ENCODE results near the gene C1QTNF5.
A peak's percentile ranks its signal among the peaks of the same experiment; 100 is the strongest.

The C1QTNF5 gene

GRCh38 chr11:119318240-119319135 is 22.2 kb downstream of the C1QTNF5 start:
- peak; percentile 73 for DNase-seq (ENCODE audit: low spot score)

GRCh38 chr11:119317592-119318239 is 23.0 kb downstream of the C1QTNF5 start:
- DNase-seq (ENCODE audit: low spot score) = no peak

- peak; percentile 50 for DNase-seq (ENCODE audit: low spot score)
Measured at GRCh38 chr11:119316729-119317591, 23.7 kb downstream of the C1QTNF5 start, which contains the start of gene MCAM. Gene MCAM, minus strand, starts transcription at chr11:119317130. Its CDS starts 29 bp downstream, at chr11:119317101.

DNA sequence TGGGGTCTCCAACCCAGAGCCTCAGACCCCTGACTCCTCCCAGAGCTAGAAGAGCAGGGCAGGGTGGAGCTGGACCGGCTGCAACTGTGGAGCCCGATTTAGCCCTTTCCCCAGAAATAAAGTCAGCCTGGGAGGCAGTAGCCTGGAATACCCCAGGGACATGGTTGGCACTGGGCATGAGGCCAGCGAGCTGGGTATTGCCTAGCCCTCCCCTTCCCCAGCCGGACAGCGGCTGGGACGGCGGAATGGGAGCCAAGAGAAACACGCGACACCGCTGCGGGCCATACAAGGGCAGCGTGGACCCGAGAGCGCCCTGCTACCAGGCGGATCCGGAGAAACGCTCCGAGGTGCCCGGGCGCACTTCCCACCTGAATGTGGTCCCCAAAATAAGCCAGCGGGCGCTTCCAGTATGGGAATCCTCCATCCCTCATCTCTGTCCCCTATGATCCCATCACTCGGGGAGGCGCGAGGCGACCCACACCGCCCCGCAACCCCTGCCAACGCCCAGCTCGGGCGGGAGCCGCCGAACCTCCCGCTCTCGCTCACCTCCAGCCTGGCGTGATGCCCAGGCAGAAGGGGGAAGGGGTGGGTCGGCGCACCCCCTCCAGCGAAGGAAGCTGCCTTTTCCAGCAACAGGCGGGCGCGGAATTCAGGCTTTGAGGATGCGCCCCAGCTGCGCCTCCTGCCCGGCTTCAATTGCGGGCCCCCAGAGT is 24.5 kb downstream of the C1QTNF5 start:
- no peak for DNase-seq (ENCODE audit: low spot score)

GRCh38 chr11:119315131-119316015 is 25.3 kb downstream of the C1QTNF5 start:
- no peak for DNase-seq (ENCODE audit: low spot score)

DNA sequence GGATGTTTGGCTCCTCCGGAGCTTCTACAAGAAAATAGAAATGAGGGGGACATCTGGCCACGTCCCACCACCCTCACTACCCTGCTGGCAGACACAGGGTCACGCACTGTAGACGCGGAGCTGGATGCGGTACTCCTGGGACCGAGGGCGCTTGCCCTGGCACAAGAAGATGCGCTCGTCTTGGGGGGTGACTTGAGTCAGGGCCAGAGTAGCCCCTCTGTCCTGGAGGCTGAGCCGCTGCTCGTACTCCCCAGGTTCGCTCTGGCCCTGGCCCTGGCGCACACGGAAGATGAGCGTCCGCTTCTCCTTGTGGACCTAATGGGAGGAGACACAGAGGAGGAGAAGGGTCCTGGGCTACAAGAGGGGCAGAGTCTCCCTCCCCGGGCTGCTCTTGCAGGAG is 26.0 kb downstream of the C1QTNF5 start:
- no peak for DNase-seq (ENCODE audit: low spot score)

DNA sequence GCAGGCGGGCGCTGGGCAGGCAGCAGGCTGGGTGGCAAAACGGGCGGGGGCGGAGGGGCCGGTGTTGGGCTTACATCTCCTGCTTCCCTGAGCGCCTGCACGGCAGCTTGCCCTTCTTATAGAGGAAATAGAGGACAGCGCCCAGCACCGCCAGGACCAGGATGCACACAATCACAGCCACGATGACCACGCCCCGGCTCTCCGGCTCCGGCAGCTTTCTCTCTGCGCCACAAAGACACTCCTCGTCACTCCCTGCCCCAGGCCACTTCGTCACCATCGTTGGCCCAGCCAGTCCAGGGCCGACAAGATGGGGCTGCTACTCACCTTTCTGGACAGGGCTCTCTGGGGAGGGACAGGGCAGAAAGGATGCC is 30.0 kb downstream of the C1QTNF5 start:
- no peak for DNase-seq (ENCODE audit: low spot score)

DNA sequence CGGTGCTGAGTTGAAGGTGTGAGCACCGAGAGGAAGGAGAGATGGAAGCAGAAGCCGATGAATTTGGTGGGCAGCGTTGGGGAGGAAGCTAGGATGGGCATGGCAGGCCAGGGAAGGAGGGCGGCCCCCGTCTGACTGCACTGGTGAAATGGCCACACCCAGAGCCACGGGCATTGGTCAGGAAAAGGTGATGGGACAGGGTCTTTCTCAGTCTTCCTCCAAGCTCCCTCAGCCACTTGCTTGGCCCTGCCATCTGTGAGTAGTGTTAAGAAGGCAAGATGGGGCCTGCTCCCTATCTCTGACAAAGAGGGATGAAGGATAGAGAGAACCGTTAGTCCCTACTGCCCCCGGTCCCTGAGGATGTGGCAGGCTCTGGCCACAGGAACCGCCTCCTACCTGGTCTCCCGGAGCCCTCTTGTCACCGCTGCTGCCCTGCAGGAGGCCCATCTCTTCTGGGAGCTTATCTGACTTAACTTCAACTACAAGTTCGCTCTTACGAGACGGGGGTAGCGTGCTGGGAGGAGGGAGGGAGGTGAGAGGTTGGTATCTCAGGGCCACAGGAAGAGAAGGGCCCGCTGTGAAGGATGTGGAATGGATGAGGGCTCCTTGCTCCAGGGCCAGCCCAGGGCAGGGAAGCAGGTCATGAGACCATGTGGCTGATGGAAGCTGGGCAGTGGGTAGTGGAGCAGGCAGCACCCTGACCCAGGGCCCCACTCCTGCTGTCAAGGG is 30.6 kb downstream of the C1QTNF5 start:
- DNase-seq (ENCODE audit: low spot score) = no peak

DNA sequence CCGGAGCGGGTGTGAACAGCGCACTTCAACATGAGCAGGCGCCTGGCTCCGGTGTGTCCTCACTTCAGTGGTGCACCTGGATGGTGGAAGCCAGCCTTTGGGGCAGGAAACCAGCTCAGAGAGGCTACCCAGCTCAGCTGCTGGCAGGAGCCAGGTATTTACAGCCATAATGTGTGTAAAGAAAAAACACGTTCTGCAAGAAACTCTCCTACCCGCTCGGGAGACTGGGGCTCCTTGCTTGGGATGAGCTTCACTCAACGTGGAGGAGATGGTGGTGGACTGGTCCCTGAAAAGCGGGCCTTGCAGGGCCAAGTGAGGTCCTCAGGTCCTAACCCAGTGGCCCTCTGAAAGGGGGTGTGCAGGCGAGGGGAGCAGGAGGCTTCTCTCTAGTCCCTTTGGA is 31.3 kb downstream of the C1QTNF5 start:
- no peak for DNase-seq (ENCODE audit: low spot score)

GRCh38 chr11:119307974-119308373 is 32.7 kb downstream of the C1QTNF5 start:
- DNase-seq (ENCODE audit: low spot score) = no peak

DNA sequence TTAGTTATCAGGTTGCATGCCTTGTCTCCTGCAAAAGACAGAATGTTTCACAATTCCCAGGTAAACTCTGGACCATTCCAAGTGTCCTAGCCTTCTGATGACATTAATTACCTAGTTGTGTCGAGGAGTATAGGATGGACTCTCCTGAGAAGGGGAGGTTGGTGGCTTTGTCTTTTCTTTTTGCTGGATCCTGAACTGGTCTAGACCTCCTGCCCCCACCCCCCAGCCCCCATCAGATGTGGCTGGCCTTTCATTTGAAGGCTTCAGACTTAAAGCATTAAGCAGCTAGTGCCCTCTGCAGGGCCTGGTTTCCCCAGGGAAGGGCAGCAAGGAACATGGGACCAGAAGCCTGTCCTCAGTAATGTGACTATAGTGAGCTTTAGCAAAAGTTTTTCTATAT is 33.5 kb downstream of the C1QTNF5 start:
- DNase-seq (ENCODE audit: low spot score) = no peak

- DNase-seq (ENCODE audit: low spot score) = no peak
Measured at GRCh38 chr11:119306373-119306890, 34.3 kb downstream of the C1QTNF5 start.

- DNase-seq (ENCODE audit: low spot score) = no peak
Measured at GRCh38 chr11:119305556-119306372, 34.9 kb downstream of the C1QTNF5 start.

DNA sequence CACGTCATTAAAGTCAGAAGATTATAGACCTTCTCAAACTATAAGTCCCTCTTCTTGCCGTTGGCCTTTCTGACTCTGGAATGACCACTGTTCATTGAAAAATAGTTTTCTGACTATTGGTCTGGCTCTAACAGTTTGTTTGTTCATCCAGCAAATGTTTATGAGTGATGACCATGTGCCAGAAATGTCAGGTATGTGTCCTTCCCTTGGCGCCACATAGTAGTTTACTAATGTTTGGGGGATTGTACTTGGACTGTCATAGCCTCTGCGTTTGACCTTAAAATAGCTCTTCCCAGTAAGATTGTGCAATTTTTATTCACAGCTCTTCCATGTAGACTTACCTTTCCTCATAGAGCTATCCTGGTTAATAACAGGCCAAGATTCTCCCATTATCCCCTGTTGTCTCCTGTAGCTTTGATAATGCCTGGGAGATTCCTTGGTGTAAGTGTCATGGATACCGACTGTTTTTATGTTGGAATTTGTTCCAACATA is 37.4 kb downstream of the C1QTNF5 start:
- no peak for DNase-seq (ENCODE audit: low spot score)

GRCh38 chr11:119300198-119300964 is 40.3 kb downstream of the C1QTNF5 start:
- no peak for DNase-seq (ENCODE audit: low spot score)

GRCh38 chr11:119299416-119299815 is 41.3 kb downstream of the C1QTNF5 start:
- DNase-seq (ENCODE audit: low spot score) = no peak

DNA sequence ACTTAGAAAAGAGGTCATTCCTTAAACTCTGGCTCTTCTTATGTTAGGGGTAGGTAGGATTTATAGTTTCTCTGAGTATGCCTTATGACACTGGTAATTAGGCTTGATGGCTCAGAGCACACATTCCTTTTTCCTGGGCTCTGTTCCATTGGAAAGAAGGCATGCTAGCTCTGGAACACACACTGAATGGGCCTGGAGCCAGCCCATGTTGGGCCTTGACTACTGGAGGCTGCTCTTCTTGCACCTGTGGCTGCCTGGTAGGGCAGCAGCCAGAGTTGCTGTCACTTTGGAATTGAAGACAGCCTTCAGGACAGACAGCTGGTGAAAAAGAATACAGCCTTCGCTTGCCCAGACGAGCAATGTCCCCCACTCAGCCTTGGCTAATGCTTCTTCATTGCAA is 42.0 kb downstream of the C1QTNF5 start:
- no peak for DNase-seq (ENCODE audit: low spot score)

GRCh38 chr11:119297938-119298337 is 42.7 kb downstream of the C1QTNF5 start:
- no peak for DNase-seq (ENCODE audit: low spot score)

All from SK-N-DZ (cell line).